GM12891 (cell line): Measurements from ENCODE around the gene ZDHHC11.

Experiments used
- POLR2A ChIP-seq: IDR thresholded peaks from 2 replicates; pipeline ENCODE4 v1.6.1; 2011; ENCODE audit warnings: low read depth, low read length, control low read depth
- POU2F2 ChIP-seq: IDR thresholded peaks from 2 replicates; pipeline ENCODE4 v1.6.1; 2011; ENCODE audit warnings: low read depth, mild to moderate bottlenecking, control low read depth, low read length, moderate library complexity
- TAF1 ChIP-seq: IDR thresholded peaks from 2 replicates; pipeline ENCODE4 v1.6.1; 2011; ENCODE audit warnings: low read depth, low read length, control low read depth

- no peak for TF ChIP-seq POLR2A
- TF ChIP-seq TAF1 = no peak
- no peak for TF ChIP-seq POU2F2
These were observed 10.9 kb upstream of the ZDHHC11 start for GRCh38 chr5:861442-862366.
